Neuronal stem cell (in vitro differentiated cells): ENCODE measurements around the gene DRD4.

Experiments used
- DNase-seq: peaks from one replicate; pipeline ENCODE4 v3.0.0-alpha.2; 2013; ENCODE audit warnings: low spot score
- H2AFZ ChIP-seq: one replicate; pipeline ENCODE4 v1.6.1; 2013; ENCODE audit warnings: mild to moderate bottlenecking, low read length, inconsistent platforms
- H2AK5ac ChIP-seq: 2 replicates; pipeline ENCODE4 v1.6.1; 2013; ENCODE audit warnings: low read depth, mild to moderate bottlenecking, inconsistent platforms, low read length, moderate library complexity, mixed read lengths
- H2BK120ac ChIP-seq: 2 replicates; pipeline ENCODE4 v1.6.1; 2013; ENCODE audit warnings: low read depth, mild to moderate bottlenecking, inconsistent platforms, low read length, moderate library complexity, mixed read lengths
- H2BK12ac ChIP-seq: one replicate; pipeline ENCODE4 v1.6.1; 2013; ENCODE audit warnings: low read length, inconsistent platforms
- H2BK15ac ChIP-seq: 2 replicates; pipeline ENCODE4 v1.6.1; 2013; ENCODE audit warnings: mild to moderate bottlenecking, low read length, inconsistent platforms, mixed read lengths
- H2BK5ac ChIP-seq: one replicate; pipeline ENCODE4 v1.6.1; 2013; ENCODE audit warnings: inconsistent platforms, mild to moderate bottlenecking, low read length, moderate library complexity
- H3K14ac ChIP-seq: one replicate; pipeline ENCODE4 v1.6.1; 2013; ENCODE audit warnings: low read length, inconsistent platforms
- H3K18ac ChIP-seq: 2 replicates; pipeline ENCODE4 v1.6.1; 2013; ENCODE audit warnings: low read length, inconsistent platforms
- H3K23ac ChIP-seq: 2 replicates; pipeline ENCODE4 v1.6.1; 2013; ENCODE audit warnings: low read depth, mild to moderate bottlenecking, mixed read lengths, low read length, inconsistent platforms; ENCODE audit not compliant: poor library complexity
- H3K27ac ChIP-seq: replicated peaks from 3 replicates; pipeline ENCODE4 v1.5.1; 2013; ENCODE audit warnings: low read length, inconsistent platforms
- H3K27me3 ChIP-seq, 3 experiments: 2 replicates each; pipeline ENCODE4 v1.6.1; 2013; ENCODE audit warnings: low read length in 3 of 3, mild to moderate bottlenecking in 2 of 3, inconsistent platforms in 1 of 3, low read depth in 1 of 3, mixed read lengths in 1 of 3, moderate library complexity in 1 of 3; ENCODE audit not compliant: control insufficient read depth in 3 of 3, insufficient read depth in 3 of 3
- H3K36me3 ChIP-seq, 2 donors: replicated peaks in 1 of 2; 2 replicates each; pipeline ENCODE4 v1.6.1; 2013; ENCODE audit warnings: low read length in 2 of 2; ENCODE audit not compliant: control insufficient read depth in 2 of 2, insufficient read depth in 2 of 2
- H3K4ac ChIP-seq: 2 replicates; pipeline ENCODE4 v1.6.1; 2013; ENCODE audit warnings: inconsistent platforms, mild to moderate bottlenecking, low read length, moderate library complexity
- H3K4me1 ChIP-seq, 2 donors: 1 replicate in 1 of 2; 2 replicates in 1 of 2; pipeline ENCODE4 v1.6.1; 2013; ENCODE audit warnings: low read length in 2 of 2, low read depth in 1 of 2; ENCODE audit not compliant: control insufficient read depth in 2 of 2, insufficient read depth in 1 of 2
- H3K4me2 ChIP-seq: one replicate; pipeline ENCODE4 v1.6.1; 2013; ENCODE audit warnings: mild to moderate bottlenecking, low read length, inconsistent platforms; ENCODE audit not compliant: insufficient read depth, poor library complexity, severe bottlenecking
- H3K4me3 ChIP-seq, 2 donors: 2 replicates each; pipeline ENCODE4 v1.5.1; 2013; ENCODE audit warnings: low read length in 2 of 2, mild to moderate bottlenecking in 2 of 2, inconsistent platforms in 1 of 2, moderate library complexity in 1 of 2
- H3K79me1 ChIP-seq: one replicate; pipeline ENCODE4 v1.6.1; 2013; ENCODE audit warnings: low read depth, mild to moderate bottlenecking, inconsistent platforms, low read length, moderate library complexity
- H3K9ac ChIP-seq: one replicate; pipeline ENCODE4 v1.6.1; 2013; ENCODE audit warnings: mild to moderate bottlenecking, low read depth, low read length, inconsistent platforms; ENCODE audit not compliant: poor library complexity
- H3K9me3 ChIP-seq, 2 donors: replicated peaks in 1 of 2; 2 replicates each; pipeline versions ENCODE3 to v1.6.1; 2013; ENCODE audit warnings: low read length in 2 of 2, mild to moderate bottlenecking in 2 of 2, inconsistent platforms in 1 of 2, low read depth in 1 of 2, mixed read lengths in 1 of 2, moderate library complexity in 1 of 2; ENCODE audit not compliant: control insufficient read depth in 2 of 2, insufficient read depth in 1 of 2
- H4K8ac ChIP-seq: one replicate; pipeline ENCODE4 v1.6.1; 2013; ENCODE audit warnings: low read depth, mild to moderate bottlenecking, inconsistent platforms, low read length, moderate library complexity
- H4K91ac ChIP-seq: one replicate; pipeline ENCODE4 v1.6.1; 2013; ENCODE audit warnings: low read length, low read depth, mild to moderate bottlenecking, inconsistent platforms; ENCODE audit not compliant: poor library complexity
- WGBS, 2 donors: extraction: QIAGEN DNeasy Blood & Tissue Kit; methylation state at CpG; one replicate each; pipeline ENCODE4 v1.1.7; 2013; ENCODE audit warnings: missing lambda C conversion rate in 2 of 2, mixed read lengths in 1 of 2; ENCODE audit not compliant: insufficient read length in 2 of 2, insufficient replicate concordance in 1 of 2; ENCODE audit errors: extremely low coverage in 2 of 2; 5-methylcytosine and 5-hydroxymethylcytosine counted together

Gene DRD4

DNA sequence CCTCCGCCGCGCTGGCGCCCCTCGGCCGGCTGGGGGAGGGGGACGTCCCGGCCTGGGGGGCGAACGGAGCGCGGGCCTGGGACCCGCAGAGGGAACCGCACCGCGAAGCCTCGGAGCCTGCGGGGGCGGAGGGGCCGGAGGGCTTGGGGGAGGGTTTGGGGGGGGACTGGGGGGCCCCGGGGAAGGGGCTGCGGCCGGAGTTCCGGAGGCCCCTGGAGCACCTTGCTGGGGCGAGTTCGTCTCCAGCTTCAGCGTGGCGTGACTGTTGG, 9.8 kb upstream of the DRD4 start:
- Histone ChIP-seq H2AK5ac (no peak overlapping the region), H3K4me3 (no peak overlapping the region), H3K27me3 (peaks cover 0 to 11% (median 0%) of the 10 kb centered on the region in 3 experiments), H3K4me2 (no peak overlapping the region), H3K9me3 (peaks cover 0 to 2% of the 10 kb centered on the region in 2 donors), H3K9ac (no peak overlapping the region), H2BK120ac (no peak overlapping the region), H3K14ac (no peak overlapping the region), H4K8ac (no peak overlapping the region), H2AFZ (no peak overlapping the region), H3K27ac (no peak overlapping the region), H2BK15ac (no peak overlapping the region), H2BK12ac (no peak overlapping the region), H4K91ac (no peak overlapping the region), H3K4ac (no peak overlapping the region), H2BK5ac (no peak overlapping the region), H3K36me3 (peaks cover 0 to 3% of the 10 kb centered on the region in 2 donors), H3K4me1 (peaks cover 0 to 1% of the 10 kb centered on the region in 2 donors), H3K79me1 (no peaks in the 10 kb centered on the region), H3K23ac (no peak overlapping the region), H3K18ac (no peak overlapping the region)
- no peak for DNase-seq
- no CpG with 5 or more reads among the region's 28 CpGs for WGBS, 2 donors

DNA sequence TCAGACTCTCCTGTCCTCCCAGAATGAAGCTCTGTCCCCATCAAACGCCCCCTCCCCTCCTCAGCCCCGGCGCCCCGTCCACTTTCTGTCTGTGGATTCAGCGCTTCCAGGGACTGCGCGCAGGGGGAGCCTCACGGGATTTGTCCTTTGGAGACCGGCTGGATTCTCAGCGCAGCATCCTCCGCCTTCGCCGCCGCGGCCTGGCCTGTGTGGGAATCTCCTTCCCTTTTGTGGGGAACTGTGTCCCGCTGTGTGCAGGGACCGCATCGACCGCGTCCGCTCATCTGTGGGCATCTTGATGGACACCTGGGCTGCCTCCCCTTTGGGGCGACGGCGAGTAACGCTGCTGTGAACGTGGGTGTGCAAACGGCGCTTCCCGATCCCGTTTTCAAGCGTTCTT, 9.0 kb upstream of the DRD4 start:
- no peak for DNase-seq
- no peak overlapping the region for H3K27ac ChIP-seq
- no peak overlapping the region for H2BK15ac ChIP-seq
- H3K23ac ChIP-seq = no peak overlapping the region
- no CpG with 5 or more reads among the region's 31 CpGs for WGBS, 2 donors
- H3K18ac ChIP-seq = no peak overlapping the region
- H3K4ac ChIP-seq = no peak overlapping the region
- no peak overlapping the region for H3K4me2 ChIP-seq
- no peak overlapping the region for H2BK5ac ChIP-seq
- no peaks in the 10 kb centered on the region for H3K79me1 ChIP-seq
- H4K8ac ChIP-seq = no peak overlapping the region
- H2BK120ac ChIP-seq = no peak overlapping the region
- H3K27me3 ChIP-seq = peaks cover 0 to 11% (median 0%) of the 10 kb centered on the region in 3 experiments
- peaks cover 0 to 2% of the 10 kb centered on the region in 2 donors for H3K9me3 ChIP-seq
- no peak overlapping the region for H3K9ac ChIP-seq
- no peak overlapping the region for H4K91ac ChIP-seq
- H2BK12ac ChIP-seq = no peak overlapping the region
- no peak overlapping the region for H2AFZ ChIP-seq
- no peak overlapping the region for H3K14ac ChIP-seq
- H2AK5ac ChIP-seq = no peak overlapping the region
- peaks cover 0 to 3% of the 10 kb centered on the region in 2 donors for H3K36me3 ChIP-seq
- H3K4me3 ChIP-seq = no peak overlapping the region
- peaks cover 0 to 1% of the 10 kb centered on the region in 2 donors for H3K4me1 ChIP-seq

- no peak overlapping the region for H3K14ac ChIP-seq
- H3K79me1 ChIP-seq = no peaks in the 10 kb centered on the region
- no peak overlapping the region for H2BK15ac ChIP-seq
- no peak for DNase-seq
- H3K4me1 ChIP-seq = peaks cover 0 to 1% of the 10 kb centered on the region in 2 donors
- H3K9me3 ChIP-seq = peaks cover 0 to 2% of the 10 kb centered on the region in 2 donors
- H3K36me3 ChIP-seq = peaks cover 0 to 2% of the 10 kb centered on the region in 2 donors
- H3K4ac ChIP-seq = no peak overlapping the region
- H3K23ac ChIP-seq = no peak overlapping the region
- no peak overlapping the region for H3K4me3 ChIP-seq
- H3K18ac ChIP-seq = no peak overlapping the region
- H3K27me3 ChIP-seq = peaks cover 0 to 11% (median 0%) of the 10 kb centered on the region in 3 experiments
- no peak overlapping the region for H2AK5ac ChIP-seq
- H4K8ac ChIP-seq = no peak overlapping the region
- H2BK12ac ChIP-seq = no peak overlapping the region
- no peak overlapping the region for H3K9ac ChIP-seq
- no peak overlapping the region for H2AFZ ChIP-seq
- H3K27ac ChIP-seq = no peak overlapping the region
- H2BK120ac ChIP-seq = no peak overlapping the region
- no CpG with 5 or more reads among the region's 10 CpGs for WGBS, 2 donors
- H2BK5ac ChIP-seq = no peak overlapping the region
- no peak overlapping the region for H4K91ac ChIP-seq
- no peak overlapping the region for H3K4me2 ChIP-seq
These were observed 7.9 kb upstream of the DRD4 start for GRCh38 chr11:629237-629583.

DNA sequence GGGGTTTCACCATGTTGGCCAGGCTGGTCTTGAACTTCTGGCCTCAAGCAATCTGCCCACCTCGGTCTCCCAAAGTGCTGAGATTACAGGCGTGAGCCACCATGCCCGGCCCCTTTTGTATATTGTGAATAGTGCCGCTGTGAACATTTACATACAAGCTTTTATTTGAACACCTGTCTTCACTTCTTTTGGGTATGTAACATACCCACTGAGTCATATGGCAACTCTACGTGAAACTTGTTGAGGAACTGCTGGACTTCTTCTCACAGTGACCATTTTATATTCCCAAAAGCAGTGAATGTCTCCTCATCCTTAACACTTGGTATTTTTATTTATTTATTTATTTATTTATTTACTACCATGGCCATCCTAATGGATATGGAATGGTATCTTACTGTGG, 6.2 kb upstream of the DRD4 start:
- DNase-seq = no peak
- no peak overlapping the region for H4K91ac ChIP-seq
- no peaks in the 10 kb centered on the region for H3K36me3 ChIP-seq
- H3K18ac ChIP-seq = no peak overlapping the region
- no peak overlapping the region for H3K4me3 ChIP-seq
- no peak overlapping the region for H3K14ac ChIP-seq
- peaks cover 0 to 10% (median 0%) of the 10 kb centered on the region in 3 experiments for H3K27me3 ChIP-seq
- no peak overlapping the region for H3K23ac ChIP-seq
- H3K9me3 ChIP-seq = peaks cover 0 to 2% of the 10 kb centered on the region in 2 donors
- H3K27ac ChIP-seq = no peak overlapping the region
- H2BK120ac ChIP-seq = no peak overlapping the region
- no peak overlapping the region for H3K4ac ChIP-seq
- WGBS, 2 donors = no CpG with 5 or more reads among the region's 5 CpGs
- H2AK5ac ChIP-seq = no peak overlapping the region
- H2BK5ac ChIP-seq = no peak overlapping the region
- H2BK12ac ChIP-seq = no peak overlapping the region
- H3K4me1 ChIP-seq = peaks cover 0 to 1% of the 10 kb centered on the region in 2 donors
- H4K8ac ChIP-seq = no peak overlapping the region
- no peaks in the 10 kb centered on the region for H3K79me1 ChIP-seq
- H3K4me2 ChIP-seq = no peak overlapping the region
- no peak overlapping the region for H3K9ac ChIP-seq
- no peak overlapping the region for H2BK15ac ChIP-seq
- H2AFZ ChIP-seq = no peak overlapping the region
